NCI-H1092 treated with DMSO at 0.1 percent for 48 hours (cell line): Measurements from ENCODE around the gene MXI1.
"Not testable (repeated sequence)": the region's sequence is repeated elsewhere in the genome, so short reads cannot be mapped to it uniquely, and the experiment has no call there.

Experiments
- DNase-seq: peaks from one replicate; lab custom pipeline; 2025; lab: John Stamatoyannopoulos, UW

The MXI1 gene

GRCh38 chr10:110181911-110182310 lies 25.5 kb upstream of the MXI1 start:
- no peak for DNase-seq

GRCh38 chr10:110184398-110184797 lies 23.0 kb upstream of the MXI1 start:
- no peak for DNase-seq

- not testable (repeated sequence) for DNase-seq
These were observed 21.7 kb upstream of the MXI1 start for GRCh38 chr10:110185646-110186182.

- no peak for DNase-seq
These were observed 17.2 kb upstream of the MXI1 start for GRCh38 chr10:110190170-110190569.

- no peak for DNase-seq
These were observed 14.9 kb upstream of the MXI1 start for GRCh38 chr10:110192552-110192951.

GRCh38 chr10:110200503-110200902 lies 6.9 kb upstream of the MXI1 start:
- DNase-seq: no peak

- DNase-seq: not testable (repeated sequence)
These were observed 6.4 kb upstream of the MXI1 start for GRCh38 chr10:110201046-110201445.

GRCh38 chr10:110203500-110204455 lies 3.6 kb upstream of the MXI1 start:
- no peak for DNase-seq

GRCh38 chr10:110205051-110205675 lies 2.2 kb upstream of the MXI1 start:
- DNase-seq: no peak

- DNase-seq: no peak
These were observed 604 bp downstream of the MXI1 start for GRCh38 chr10:110207805-110208613.

GRCh38 chr10:110208614-110209453 lies 1.4 kb downstream of the MXI1 start:
- no peak for DNase-seq

GRCh38 chr10:110209454-110209925 lies 2.1 kb downstream of the MXI1 start:
- no peak for DNase-seq

- no peak for DNase-seq
These were observed 2.7 kb downstream of the MXI1 start for GRCh38 chr10:110209926-110210673.

- peak; percentile 85 for DNase-seq
These were observed 3.5 kb downstream of the MXI1 start for GRCh38 chr10:110210674-110211464.

GRCh38 chr10:110211465-110211843 lies 4.0 kb downstream of the MXI1 start:
- no peak for DNase-seq

GRCh38 chr10:110212119-110213006 lies 5.0 kb downstream of the MXI1 start:
- DNase-seq: no peak

- DNase-seq: no peak
These were observed 7.0 kb downstream of the MXI1 start for GRCh38 chr10:110214371-110214826.
